Endothelial cell of umbilical vein (primary cell): Measurements from ENCODE around the gene NSUN4. TPM values are rescaled to one million over a fixed set of nuclear protein-coding genes. Genes with fewer than 3 reads are reported as not detected.

Experiments
- BruUV-seq: library from RNA; stranded (reverse); fragments of 400-500 nt; replicated peaks from 2 replicates; lab custom pipeline; 2021; lab: Mats Ljungman, UMichigan
- CTCF ChIA-PET: fragments of 300-600, 350-600 bp; sonication (Branson Sonifier 250); formaldehyde crosslinking; loops from one replicate; lab custom pipeline; 2021; ENCODE audit warnings: antibody characterized with exemption, inconsistent platforms; lab: Charles Lee
- POLR2A ChIA-PET: fragments of 300-600, 350-600 bp; sonication (Branson Sonifier 250); formaldehyde crosslinking; loops from one replicate; lab custom pipeline; 2021; ENCODE audit warnings: antibody characterized with exemption, inconsistent platforms; lab: Charles Lee
- DNase-seq: peaks from one replicate; pipeline ENCODE4 v3.0.0-alpha.2; 2011; ENCODE audit warnings: low read depth, low spot score
- FAIRE-seq: peaks from 2 replicates; lab custom pipeline; 2011; peaks lifted over from hg19 to GRCh38; lab: Jason Lieb, UNC
- H2AFZ ChIP-seq: 2 replicates; pipeline ENCODE4 v1.6.0; 2012; ENCODE audit warnings: low read depth, low read length, control low read depth, inconsistent platforms
- H3K27ac ChIP-seq: 2 replicates; pipeline ENCODE4 v1.5.1; 2011; ENCODE audit warnings: low read depth, mild to moderate bottlenecking, control low read depth, low read length, moderate library complexity; ENCODE audit not compliant: insufficient read depth
- H3K27me3 ChIP-seq, 2 experiments: 2 replicates each; pipeline versions ENCODE4 v1.6.0 to v1.6.1; 2011; ENCODE audit warnings: low read length in 2 of 2, mixed read lengths in 1 of 2; ENCODE audit not compliant: control insufficient read depth in 2 of 2, insufficient read depth in 2 of 2
- H3K36me3 ChIP-seq, 2 experiments: 2 replicates in 1 of 2; 3 replicates in 1 of 2; pipeline ENCODE4 v1.5.1; 2011; ENCODE audit warnings: low read length in 2 of 2, mild to moderate bottlenecking in 1 of 2, moderate library complexity in 1 of 2; ENCODE audit not compliant: control insufficient read depth in 2 of 2, insufficient read depth in 2 of 2; ENCODE audit errors: extremely low read depth in 1 of 2
- H3K4me1 ChIP-seq: 3 replicates; pipeline ENCODE4 v1.5.1; 2011; ENCODE audit warnings: mild to moderate bottlenecking, low read length; ENCODE audit not compliant: control insufficient read depth, insufficient read depth; ENCODE audit errors: extremely low read depth
- H3K4me2 ChIP-seq: 2 replicates; pipeline ENCODE4 v1.6.1; 2011; ENCODE audit warnings: low read length, control low read depth, mixed read lengths; ENCODE audit not compliant: insufficient read depth
- H3K4me3 ChIP-seq, 3 experiments: fragments of 200-600 bp in 1 of 3; sonication (generic), shearing (Covaris generic) in 1 of 3; replicated peaks in 1 of 3; 2 replicates each; pipeline ENCODE4 v1.5.1; 2011 to 2016; ENCODE audit warnings: control low read depth in 3 of 3, low read length in 3 of 3, mild to moderate bottlenecking in 2 of 3, inconsistent platforms in 1 of 3, low read depth in 1 of 3, moderate library complexity in 1 of 3; ENCODE audit not compliant: insufficient read depth in 1 of 3
- H3K79me2 ChIP-seq: 2 replicates; pipeline ENCODE4 v1.6.0; 2012; ENCODE audit warnings: low read length, inconsistent platforms; ENCODE audit not compliant: control insufficient read depth, insufficient read depth
- H3K9ac ChIP-seq: replicated peaks from 2 replicates; pipeline ENCODE3; 2011; ENCODE audit warnings: low read length, control low read depth; ENCODE audit not compliant: insufficient read depth; ENCODE audit errors: extremely low read depth
- H3K9me1 ChIP-seq: replicated peaks from 3 replicates; pipeline ENCODE4 v1.6.0; 2011; ENCODE audit warnings: mild to moderate bottlenecking, low read length; ENCODE audit not compliant: control insufficient read depth, insufficient read depth; ENCODE audit errors: extremely low read depth
- H3K9me3 ChIP-seq: replicated peaks from 2 replicates; pipeline ENCODE4 v1.5.1; 2012; ENCODE audit warnings: low read length, inconsistent platforms; ENCODE audit not compliant: control insufficient read depth, insufficient read depth
- H4K20me1 ChIP-seq: replicated peaks from 2 replicates; pipeline ENCODE3; 2011; ENCODE audit warnings: mild to moderate bottlenecking, low read length; ENCODE audit not compliant: control insufficient read depth, insufficient read depth; ENCODE audit errors: extremely low read depth
- CTCF ChIP-seq, 2 donors: IDR thresholded peaks; 1 replicate in 1 of 2; 2 replicates in 1 of 2; pipeline ENCODE4 v1.5.1; 2011; ENCODE audit warnings: low read length in 2 of 2, mild to moderate bottlenecking in 2 of 2, moderate library complexity in 2 of 2, control low read depth in 1 of 2, inconsistent platforms in 1 of 2, low read depth in 1 of 2; ENCODE audit not compliant: insufficient read depth in 1 of 2; ENCODE audit errors: extremely low read depth in 1 of 2
- EZH2 ChIP-seq: IDR thresholded peaks from 2 replicates; pipeline ENCODE4 v1.6.1; 2012; ENCODE audit warnings: borderline replicate concordance, low read depth, mild to moderate bottlenecking, moderate library complexity, low read length, inconsistent platforms; ENCODE audit not compliant: severe bottlenecking
- POLR2A ChIP-seq: IDR thresholded peaks from 2 replicates; pipeline ENCODE4 v1.6.1; 2012; ENCODE audit warnings: low read depth, mild to moderate bottlenecking, control low read depth, low read length
- POLR2AphosphoS5 ChIP-seq: IDR thresholded peaks from 2 replicates; pipeline ENCODE4 v1.6.1; 2012; ENCODE audit warnings: low read depth, mild to moderate bottlenecking, control low read depth, low read length, moderate library complexity; ENCODE audit not compliant: insufficient read depth
- dilution Hi-C: fragments of 300-500 bp; cut with MboI; formaldehyde crosslinking; loops from one replicate; pipeline ENCODE4 v1.15.0; 2019; ENCODE audit warnings: low sequenced_read_pairs; ENCODE audit not compliant: extremely low pct_ligation_motif_present
- intact Hi-C: fragments of 100-400 bp; cut with micrococcal nuclease; formaldehyde crosslinking; loops from one replicate; pipeline ENCODE4 v1.10.0; 2022
- polyA plus RNA-seq, 4 experiments: library from polyadenylated mRNA; depleted of rRNA in 3 of 4; stranded (reverse) in 3 of 4; unstranded in 1 of 4; fragments of >200 nt; gene quantifications; 2 replicates each; pipeline versions ENCODE4 v1.2.1 to v1.2.3, GENCODE V29; 2011 to 2012; ENCODE audit warnings: missing spikeins in 1 of 4
- total RNA-seq: library from RNA; stranded (reverse); gene quantifications from 2 replicates; pipeline ENCODE4 v1.2.3, GENCODE V29; 2021

The NSUN4 gene
- total and polyA plus RNA-seq, 2 donors (not counting 3 experiments of a cell fraction or from before 2014, with no cell fraction given): 21.6 to 23.4 TPM

- H2AFZ ChIP-seq: no peak overlapping the region
Measured at GRCh38 chr1:46379996-46380395, 39.4 kb downstream of the NSUN4 start.

More at GRCh38 chr1:46379996-46380395, 39.4 kb downstream of the NSUN4 start:
- FAIRE-seq (no peak), DNase-seq (no peak)
- H3K79me2 ChIP-seq: no peaks in the 10 kb centered on the region
- no peaks in the 10 kb centered on the region for H3K9me3 ChIP-seq
- no peak overlapping the region for H3K4me2 ChIP-seq
- dilution Hi-C loops: no loop called here
- no peaks in the 10 kb centered on the region for H3K27me3 ChIP-seq
- H3K4me3 ChIP-seq: no peak overlapping the region
- intact Hi-C loops: no loop called here
- no peaks in the 10 kb centered on the region for H3K4me1 ChIP-seq
- H3K9me1 ChIP-seq: no peaks in the 10 kb centered on the region
- H4K20me1 ChIP-seq: no peaks in the 10 kb centered on the region
- no peaks in the 10 kb centered on the region for H3K36me3 ChIP-seq
- no TSS peak for BruUV-seq
- CTCF ChIA-PET: interaction anchor here (1.2 to 1.4 kb wide), 2 partner anchors 19 to 46 kb away, joined by 3 read pairs; no protein-coding TSS in a partner anchor
- POLR2A ChIA-PET: no interaction called here
- TF ChIP-seq POLR2A: no peak
- TF ChIP-seq POLR2AphosphoS5: no peak
- no peak for TF ChIP-seq CTCF (IDR thresholded peaks at IDR 0.05; ENCODE audit: extremely low read depth in 1 of 2, insufficient read depth in 1 of 2, low read depth in 1 of 2, low read length in 2 of 2)
- TF ChIP-seq EZH2: no peak
- H3K9ac ChIP-seq: no peak overlapping the region
- no peak overlapping the region for H3K27ac ChIP-seq
